LNCaP clone FGC (cell line): Measurements from ENCODE around the gene CELSR1.
"Not testable (repeated sequence)": the region's sequence is repeated elsewhere in the genome, so short reads cannot be mapped to it uniquely, and the experiment has no call there.

Source experiments
- DNase-seq: peaks from one replicate; pipeline ENCODE4 v3.0.0-alpha.2; 2011; ENCODE audit warnings: low read depth
- H3K4me3 ChIP-seq: 2 replicates; pipeline ENCODE4 v1.5.1; 2011; ENCODE audit warnings: mild to moderate bottlenecking, low read depth, low read length, control low read depth
- TF ChIP-seq, protein P1 (sequence below): IDR thresholded peaks from 2 replicates; pipeline ENCODE4 v1.5.1; 2012; ENCODE audit warnings: mild to moderate bottlenecking; ENCODE audit not compliant: control insufficient read depth, insufficient read depth; ENCODE audit errors: extremely low read depth

The CELSR1 gene

DNA sequence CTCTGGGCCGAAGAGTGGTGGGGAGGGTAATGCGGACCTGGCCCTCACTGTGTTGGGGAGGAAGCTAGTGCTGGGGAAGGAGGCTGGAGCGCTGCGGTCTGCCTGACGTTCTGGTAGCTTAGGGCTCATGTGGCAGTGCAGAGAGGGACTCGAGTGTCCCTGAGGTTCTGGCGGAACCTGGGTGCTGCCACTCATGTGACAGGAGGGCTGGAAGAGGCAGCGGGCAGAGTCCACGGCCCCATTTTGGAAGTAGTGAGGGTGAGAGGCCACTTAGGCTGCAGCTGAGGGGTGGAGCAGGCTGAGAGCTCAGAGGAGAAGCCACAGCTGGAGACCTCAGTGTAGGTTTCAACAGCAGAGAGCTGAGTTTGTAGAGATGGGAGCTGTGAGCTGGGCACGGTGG lies 218.1 kb downstream of the CELSR1 start:
- TF ChIP-seq, protein P1, sequence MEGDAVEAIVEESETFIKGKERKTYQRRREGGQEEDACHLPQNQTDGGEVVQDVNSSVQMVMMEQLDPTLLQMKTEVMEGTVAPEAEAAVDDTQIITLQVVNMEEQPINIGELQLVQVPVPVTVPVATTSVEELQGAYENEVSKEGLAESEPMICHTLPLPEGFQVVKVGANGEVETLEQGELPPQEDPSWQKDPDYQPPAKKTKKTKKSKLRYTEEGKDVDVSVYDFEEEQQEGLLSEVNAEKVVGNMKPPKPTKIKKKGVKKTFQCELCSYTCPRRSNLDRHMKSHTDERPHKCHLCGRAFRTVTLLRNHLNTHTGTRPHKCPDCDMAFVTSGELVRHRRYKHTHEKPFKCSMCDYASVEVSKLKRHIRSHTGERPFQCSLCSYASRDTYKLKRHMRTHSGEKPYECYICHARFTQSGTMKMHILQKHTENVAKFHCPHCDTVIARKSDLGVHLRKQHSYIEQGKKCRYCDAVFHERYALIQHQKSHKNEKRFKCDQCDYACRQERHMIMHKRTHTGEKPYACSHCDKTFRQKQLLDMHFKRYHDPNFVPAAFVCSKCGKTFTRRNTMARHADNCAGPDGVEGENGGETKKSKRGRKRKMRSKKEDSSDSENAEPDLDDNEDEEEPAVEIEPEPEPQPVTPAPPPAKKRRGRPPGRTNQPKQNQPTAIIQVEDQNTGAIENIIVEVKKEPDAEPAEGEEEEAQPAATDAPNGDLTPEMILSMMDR = no peak
- no peak overlapping the region for H3K4me3 ChIP-seq
- DNase-seq = no peak

DNA sequence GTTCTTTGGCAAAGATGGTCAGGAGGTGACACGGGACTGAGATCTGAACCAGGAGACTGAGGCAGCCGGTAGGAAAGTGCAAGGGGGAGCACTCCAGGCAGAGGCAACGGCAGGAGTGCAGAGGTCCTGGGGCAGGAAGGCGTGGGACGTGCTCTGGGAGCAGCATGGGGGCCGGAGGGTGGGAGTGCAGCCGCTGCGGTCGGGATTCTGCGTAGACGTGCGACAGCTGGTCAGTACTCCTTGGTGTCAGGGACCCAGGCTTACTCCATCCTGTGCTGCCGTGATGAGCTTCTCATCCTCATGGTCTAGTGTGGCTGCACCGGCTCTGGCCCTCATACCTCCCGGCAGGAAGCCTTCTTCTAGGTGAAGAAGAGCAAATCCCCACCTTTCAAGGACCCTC lies 218.8 kb downstream of the CELSR1 start:
- no peak for DNase-seq

DNA sequence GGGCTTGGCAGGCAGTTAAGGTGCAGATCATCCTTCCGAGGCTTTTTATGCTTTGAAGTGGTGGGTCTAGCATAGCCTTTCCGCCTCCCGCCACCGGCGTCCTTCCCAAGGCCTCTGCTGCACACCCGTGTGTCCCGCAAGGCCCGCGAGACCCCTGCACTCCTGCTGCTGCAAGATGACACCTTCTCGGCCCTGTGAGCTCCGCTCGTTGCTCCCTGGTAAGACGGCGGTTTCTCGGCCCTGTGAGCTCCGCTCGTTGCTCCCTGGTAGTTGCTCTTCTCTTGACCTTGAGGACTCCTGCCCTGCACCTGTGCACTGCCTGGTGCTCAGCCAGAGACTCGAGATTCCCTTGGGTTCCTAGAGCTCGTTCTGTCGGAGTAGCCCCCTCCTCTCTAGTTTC lies 219.8 kb downstream of the CELSR1 start:
- DNase-seq = no peak
- TF ChIP-seq, protein P1 = no peak
- H3K4me3 ChIP-seq = no peak overlapping the region

More for the DNA sequence above, 218.8 kb downstream of the CELSR1 start:
- H3K4me3 ChIP-seq = no peak overlapping the region
- TF ChIP-seq, protein P1 = no peak

DNA sequence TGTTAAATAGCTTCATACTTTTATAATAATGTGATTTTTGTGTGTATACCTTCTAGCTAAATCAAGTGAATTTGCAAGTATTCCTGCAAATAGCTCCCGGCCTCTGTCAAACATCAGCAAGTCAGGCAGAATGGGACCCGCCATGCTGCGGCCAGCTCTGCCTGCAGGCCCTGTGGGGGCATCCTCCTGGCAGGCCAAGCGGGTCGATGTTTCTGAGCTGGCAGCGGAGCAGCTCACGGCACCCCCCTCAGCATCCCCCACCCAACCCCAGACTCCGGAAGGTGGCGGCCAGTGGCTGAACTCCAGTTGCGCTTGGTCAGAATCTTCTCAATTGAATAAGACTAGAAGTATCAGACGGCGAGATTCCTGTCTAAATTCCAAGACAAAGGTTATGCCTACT lies 221.4 kb downstream of the CELSR1 start:
- DNase-seq = no peak
- TF ChIP-seq, protein P1 = no peak
- no peak overlapping the region for H3K4me3 ChIP-seq

DNA sequence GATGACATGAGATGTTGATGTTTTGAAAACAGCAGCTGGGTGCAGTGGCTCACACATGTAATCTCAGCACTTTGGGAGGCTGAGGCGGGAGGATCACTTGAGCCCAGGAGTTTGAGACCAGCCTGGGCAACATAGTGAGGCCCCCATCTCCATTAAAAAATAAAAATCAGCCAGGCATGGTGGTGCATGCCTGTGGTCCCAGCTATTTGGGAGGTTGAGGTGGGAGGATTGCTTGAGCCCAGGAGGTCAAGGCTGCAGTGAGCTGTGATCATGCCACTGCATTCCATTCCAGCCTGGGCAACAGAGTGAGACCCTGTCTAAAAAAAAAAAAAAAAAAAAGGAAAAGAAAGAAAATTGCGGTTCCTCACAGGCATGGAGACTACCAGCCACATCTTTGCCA lies 224.6 kb downstream of the CELSR1 start:
- not testable (repeated sequence) for DNase-seq, H3K4me3 ChIP-seq

DNA sequence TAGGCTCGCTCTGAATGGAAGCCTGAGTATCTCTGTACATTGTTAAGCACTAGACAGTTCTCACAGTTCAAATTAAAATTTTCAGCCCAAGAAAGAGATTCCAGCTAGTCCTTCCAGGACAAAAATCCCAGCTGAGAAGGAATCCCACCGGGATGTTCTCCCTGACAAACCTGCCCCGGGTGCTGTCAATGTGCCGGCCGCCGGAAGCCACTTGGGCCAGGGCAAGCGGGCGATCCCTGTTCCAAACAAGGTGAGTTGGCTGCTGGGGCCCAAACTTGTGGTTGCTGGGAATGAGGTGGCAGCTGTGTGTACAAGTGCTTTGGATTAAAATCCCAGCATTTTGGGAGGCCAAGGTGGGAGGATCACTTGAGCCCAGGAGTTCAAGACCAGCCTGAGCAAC lies 225.4 kb downstream of the CELSR1 start:
- H3K4me3 ChIP-seq = no peak overlapping the region
- no peak for DNase-seq
- TF ChIP-seq, protein P1 = no peak
